Right ventricle myocardium inferior (tissue), 1 donor: ENCODE data around the gene TBC1D16. TPM values are rescaled to one million over a fixed set of nuclear protein-coding genes. Genes with fewer than 3 reads are reported as not detected.
A peak's percentile ranks its signal among the peaks of the same experiment; 100 is the strongest.
"Not testable (repeated sequence)": the region's sequence is repeated elsewhere in the genome, so short reads cannot be mapped to it uniquely, and the experiment has no call there.

ENCODE experiments used
- ATAC-seq: fragments of 200-7000 bp; cut with Tn5 transposase; one replicate; pipeline ENCODE4 v1.9.1; 2020; ENCODE audit warnings: mild to moderate bottlenecking, moderate library complexity
- DNase-seq: peaks from one replicate; pipeline ENCODE4 v3.0.0; 2021; ENCODE audit errors: missing footprints
- intact Hi-C: fragments of 100-400 bp; cut with DNase I; formaldehyde crosslinking; loops from one replicate; pipeline ENCODE4 v1.11.0; 2022
- total RNA-seq: library from RNA; stranded (reverse); fragmentation: NEBNext Ultra II Directional; extraction: Animal tissue kit (Norgen Biotek cat#: 25700); gene quantifications from one replicate; pipeline ENCODE4 v1.2.1, GENCODE V29; 2021
- donor health status: DM: no; HTN: yes; CAD: no; lungs with severe emphysema.

Gene TBC1D16
- total RNA-seq, 1 donor from 2014 or later = 16.3 TPM

DNA sequence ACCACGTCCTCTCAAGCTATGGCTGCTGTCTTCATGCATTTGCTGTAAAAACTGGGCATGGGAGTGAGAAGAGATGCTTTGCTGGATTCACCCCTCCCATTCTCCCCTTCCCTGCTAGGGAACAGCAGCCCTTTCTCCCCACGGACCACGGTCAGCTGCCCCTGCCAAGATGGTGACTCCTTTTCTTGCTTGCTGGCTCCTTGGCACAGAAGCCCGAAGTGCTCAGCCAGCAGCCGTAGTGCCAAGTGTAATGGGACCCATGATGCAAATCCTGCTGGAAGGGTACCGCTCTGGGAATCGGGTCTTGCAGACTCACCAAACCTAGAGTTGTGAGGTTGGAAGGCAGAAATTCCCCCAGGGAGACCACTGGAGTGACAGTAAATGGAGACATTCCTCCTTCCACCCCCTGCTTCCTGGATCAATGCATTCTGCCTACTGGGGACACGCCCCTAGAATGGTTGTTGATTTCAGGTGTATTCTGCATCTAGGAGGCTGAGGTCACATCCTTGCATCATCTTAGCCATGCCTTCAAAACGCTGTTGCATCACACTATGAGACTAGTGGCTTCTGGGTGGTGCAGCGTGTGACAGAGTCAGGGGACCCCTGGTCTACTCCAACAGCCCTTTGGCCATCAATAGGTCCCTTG is 133.4 kb downstream of the TBC1D16 start:
- intact Hi-C loops = no loop called here
- ATAC-seq = no peak
- no peak for DNase-seq

DNA sequence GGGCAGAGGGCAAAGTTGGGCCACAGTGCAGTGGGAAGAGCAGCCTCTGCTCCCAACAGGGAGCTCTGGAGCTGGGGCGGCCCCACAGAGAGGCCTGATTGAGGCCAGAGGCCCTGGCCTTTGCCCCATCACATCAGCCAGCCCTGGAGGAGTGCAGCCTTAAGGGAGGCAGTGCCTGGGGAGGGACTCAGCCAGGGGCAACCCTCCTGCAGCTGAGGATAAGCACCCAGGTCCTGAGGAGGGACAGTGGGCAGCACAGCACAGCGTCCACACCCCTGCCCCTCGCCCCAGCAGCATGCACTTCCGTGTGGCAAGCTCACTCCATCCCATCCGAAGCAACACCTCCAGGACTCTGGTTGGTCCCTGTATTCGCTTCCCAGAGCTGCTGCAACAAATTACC is 134.5 kb downstream of the TBC1D16 start:
- no peak for ATAC-seq
- no peak for DNase-seq
- intact Hi-C loops = no loop called here

DNA sequence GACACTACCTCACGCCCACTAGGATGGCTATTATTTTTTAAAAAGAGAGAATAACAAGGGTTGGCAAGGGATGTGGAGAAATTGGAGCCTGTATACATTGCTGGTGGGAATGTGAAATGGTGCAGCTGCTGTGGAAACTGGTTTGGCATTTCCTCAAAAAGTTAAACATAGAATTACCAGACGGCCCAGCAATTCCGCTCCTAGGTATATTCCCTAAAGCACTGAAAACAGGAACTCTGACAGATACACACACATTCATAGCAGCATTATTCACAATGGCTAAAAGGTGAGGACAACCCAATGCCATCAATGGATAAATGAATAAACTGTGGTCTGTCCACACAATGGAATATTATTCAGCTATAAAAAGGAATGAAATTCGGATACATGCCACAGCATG is 136.1 kb downstream of the TBC1D16 start:
- intact Hi-C loops = no loop called here
- ATAC-seq (no peak), DNase-seq (no peak)

DNA sequence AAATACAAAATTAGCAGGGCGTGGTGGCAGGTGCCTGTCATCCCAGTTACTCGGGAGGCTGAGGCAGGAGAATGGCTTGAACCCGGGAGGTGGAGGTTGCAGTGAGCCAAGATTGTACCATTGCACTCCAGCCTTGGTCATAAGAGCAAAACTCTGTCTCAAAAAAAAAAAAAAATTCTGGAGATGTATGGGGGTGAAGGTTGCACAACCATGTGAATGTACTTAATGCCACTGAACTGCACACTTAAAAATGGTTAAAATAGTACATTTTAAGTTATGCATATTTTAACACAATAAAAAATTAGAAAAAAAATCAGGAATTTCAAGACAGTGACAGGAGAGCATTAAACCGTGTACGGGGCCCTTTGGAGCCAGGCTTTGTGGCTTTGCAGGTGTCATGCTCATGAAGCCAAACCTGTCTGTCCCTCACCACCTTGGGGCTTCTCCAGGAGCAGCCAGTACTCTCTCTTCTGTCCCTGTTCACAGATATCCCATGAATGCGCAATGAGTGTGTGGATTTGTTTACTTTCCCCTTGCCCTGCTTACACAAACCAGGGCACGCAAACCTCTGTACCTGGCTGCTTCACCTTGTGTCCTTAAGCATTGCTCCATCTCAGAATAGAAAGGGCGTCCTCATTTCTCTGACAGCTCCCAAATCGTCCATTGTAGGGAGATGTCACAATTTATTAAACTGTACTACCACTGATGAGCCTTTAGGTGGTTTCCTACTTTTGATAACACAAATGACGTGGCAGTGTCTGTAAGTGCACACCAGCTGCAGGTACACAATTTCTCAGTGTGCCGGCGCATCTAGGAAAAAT is 138.2 kb downstream of the TBC1D16 start:
- intact Hi-C loops = no loop called here
- ATAC-seq = no peak
- no peak for DNase-seq

DNA sequence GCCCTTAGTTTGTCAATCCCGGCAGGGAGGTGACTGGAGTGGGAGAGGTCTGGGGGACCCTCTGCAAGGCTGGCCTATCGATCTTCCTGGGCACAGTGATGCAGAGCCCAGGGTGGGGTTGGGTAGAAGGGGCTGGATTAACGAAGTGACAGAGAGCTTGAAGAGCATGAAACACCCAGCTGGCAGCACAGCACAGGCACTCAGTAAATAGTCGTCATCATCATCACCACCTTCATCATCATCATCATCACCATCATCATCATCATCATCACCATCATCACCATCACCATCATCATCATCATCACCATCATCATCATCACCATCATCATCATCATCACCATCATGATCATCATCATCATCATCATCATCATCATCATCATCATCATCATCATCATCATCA is 142.2 kb downstream of the TBC1D16 start:
- ATAC-seq, DNase-seq, intact Hi-C loops: not testable (repeated sequence)

DNA sequence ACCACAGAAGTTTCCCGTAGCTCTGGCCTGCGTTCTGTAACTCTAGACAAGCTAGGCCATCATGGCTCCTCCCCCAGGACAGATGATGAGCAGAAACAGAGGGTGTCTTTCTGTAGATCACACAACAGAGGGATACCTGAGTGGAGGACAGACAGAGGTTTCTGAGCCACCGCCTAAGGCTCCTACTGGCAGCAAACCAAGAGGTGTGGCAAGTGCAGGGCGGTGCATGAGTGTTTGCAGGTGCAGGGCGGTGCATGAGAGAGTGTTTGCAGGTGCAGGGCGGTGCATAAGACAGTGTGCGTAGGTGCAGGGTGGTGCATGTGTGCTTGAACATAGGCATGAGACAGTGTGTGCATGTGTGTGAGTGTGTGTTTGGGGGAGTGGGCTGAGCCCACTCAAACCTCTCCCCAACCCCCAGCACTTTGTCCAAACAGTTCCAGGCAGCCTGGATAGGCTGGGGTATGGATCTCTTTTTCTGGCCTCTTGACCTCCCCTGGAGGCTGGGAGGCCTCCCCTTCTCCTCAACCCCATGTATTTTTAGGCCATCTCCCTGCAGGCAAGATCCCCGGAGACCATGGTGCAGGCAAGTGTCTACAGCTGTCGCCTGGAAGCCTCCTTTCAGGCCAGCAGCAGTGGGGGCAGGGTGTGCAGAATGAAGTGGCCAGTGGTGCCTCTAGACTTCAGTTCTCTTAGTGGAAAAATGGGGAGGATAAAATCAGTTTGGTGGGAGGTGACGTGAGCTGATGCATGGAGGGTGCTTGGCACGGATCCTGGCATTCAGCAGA is 143.0 kb downstream of the TBC1D16 start:
- intact Hi-C loops = no loop called here
- ATAC-seq (no peak), DNase-seq (no peak)

DNA sequence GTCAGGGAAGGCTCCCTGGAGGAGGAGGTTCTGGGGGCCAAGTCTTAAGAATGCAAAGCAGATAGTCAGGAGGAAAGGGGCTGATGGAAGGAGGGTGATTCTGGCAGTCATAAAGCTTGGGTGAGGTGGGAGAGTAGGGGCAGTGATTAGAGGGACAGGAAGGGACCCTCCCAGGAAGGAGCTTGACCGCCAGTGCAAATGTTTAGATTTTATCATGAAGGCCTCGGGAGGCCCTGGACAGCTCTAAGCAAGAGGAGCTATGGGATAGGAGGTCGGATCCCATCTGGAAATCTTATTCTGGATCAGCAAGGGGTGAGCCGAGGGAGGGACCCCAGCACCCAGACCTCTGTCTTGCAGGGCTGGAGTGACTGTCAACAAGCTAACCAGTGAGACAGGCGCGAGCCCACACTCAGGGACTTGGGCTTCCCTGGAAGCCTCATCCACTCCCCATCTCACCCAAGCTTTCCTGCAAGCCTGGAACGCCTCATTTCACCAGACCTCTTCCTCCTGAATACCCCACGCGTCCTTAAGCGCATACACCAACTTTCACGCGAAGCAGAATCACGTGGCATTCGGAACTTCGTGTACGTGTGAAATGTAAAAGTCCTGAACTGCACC is 144.4 kb downstream of the TBC1D16 start:
- intact Hi-C loops = no loop called here
- no peak for ATAC-seq
- no peak for DNase-seq

DNA sequence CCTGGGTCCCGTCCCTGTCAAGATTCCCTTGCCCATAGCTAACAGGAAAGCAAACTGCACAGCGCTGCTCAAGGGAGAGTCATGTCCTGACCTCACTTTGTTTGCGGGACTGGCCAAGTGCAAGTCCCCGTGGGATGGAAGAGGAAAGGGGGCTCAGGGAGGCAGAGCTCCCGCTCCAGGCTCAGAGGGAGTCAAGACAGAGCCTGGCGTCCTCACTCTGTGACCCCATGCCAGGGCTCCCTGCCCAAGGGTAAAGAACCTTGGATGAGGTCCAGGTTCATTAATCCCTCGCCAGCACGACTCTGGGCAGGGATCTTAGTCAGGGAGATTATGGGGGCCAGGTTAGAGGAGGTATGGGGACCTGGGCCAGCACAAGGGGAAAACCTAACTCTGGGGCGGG is 145.0 kb downstream of the TBC1D16 start:
- DNase-seq = no peak
- peak; percentile 59 for ATAC-seq
- intact Hi-C loops = no loop called here

DNA sequence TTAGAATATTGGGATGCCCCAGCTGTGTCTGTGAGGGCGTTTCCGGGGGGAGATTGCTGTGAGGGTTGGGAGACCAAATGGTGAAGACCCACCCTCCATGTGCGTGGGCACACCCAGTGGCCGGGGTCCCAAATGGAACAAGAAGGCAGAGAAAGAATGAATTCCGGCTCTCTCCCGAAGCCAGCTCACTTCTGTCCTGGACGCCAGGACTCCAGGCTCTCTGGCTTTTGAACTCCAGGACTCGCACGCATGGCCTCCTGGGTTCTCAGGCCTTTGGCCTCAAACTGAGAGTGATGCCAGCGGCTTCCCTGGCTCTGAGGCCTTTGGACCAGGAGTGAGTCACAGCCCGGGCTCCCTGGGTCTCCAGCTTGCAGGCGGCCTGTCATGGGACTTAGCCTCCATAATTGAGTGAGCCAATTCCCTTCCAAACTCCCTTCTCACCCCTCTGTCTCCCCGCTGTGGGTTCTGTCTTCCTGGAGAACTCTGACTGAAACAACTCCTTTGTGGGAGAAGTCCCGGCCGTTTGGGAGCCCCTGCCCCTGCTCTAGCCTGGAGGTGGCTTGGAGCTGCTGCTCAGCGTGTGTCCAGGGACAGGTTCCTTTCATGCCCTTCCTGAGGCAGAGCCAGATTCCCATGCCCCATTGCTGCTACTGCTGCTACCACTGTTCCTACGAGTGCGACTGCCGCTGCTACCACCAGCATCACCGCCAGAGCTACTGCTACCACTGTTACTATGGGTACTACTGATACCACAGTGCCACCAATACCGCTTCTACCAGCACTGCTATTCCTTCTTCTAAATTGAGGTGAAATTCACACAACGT is 146.6 kb downstream of the TBC1D16 start:
- DNase-seq (no peak), ATAC-seq (no peak)
- intact Hi-C loops = no loop called here

DNA sequence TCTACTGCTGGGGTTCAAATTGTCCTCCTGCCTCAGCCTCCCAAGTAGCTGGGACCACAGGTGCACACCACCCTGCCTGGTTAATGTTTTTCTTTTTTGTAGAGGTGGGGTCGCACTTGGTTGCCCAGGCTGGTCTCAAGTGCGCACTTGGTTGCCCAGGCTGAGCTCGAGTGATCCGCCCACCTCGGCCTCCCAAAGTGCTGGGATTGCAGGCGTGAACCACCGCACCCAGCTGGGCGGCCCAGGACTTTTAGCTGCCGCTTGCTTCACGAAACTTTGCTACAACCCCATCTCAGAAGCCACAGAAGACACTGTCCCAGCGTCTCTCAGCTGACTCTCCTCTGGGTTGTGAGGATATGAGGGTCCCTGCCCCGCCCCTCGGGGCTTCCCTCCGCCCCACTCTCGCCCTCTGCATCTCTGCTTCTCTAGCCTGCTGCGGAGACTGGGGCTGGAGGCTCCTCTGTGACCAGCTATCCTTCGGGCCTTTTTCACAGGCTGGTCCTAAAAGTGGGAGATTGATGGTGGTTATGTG is 147.6 kb downstream of the TBC1D16 start:
- ATAC-seq (no peak), DNase-seq (no peak)

DNA sequence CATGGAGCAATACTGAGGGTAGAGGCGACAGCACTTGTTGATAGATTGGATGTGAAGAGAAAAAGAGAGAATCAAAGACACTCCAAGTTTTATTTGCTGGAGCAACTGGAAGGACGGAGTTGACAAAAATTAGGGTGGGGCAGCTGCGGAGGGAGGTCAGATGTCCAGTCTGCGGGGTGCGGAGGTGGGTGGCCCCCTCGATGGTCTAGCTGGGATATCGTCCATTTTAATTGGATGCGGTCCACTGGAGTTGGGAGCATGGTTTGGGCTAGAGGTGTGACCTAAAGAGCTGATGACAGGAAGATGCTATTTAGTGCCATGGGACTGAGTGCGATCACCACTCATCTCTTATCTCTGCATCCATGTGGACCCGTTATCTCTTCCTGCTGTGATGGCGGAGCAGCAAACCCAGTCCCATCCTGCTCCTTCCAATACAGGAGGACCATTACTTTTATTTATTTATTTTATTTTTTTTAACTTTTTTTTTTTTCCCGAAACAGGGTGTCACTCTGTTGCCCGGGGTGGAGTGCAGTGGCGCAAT is 148.2 kb downstream of the TBC1D16 start:
- intact Hi-C loops = no loop called here
- DNase-seq (no peak), ATAC-seq (no peak)

More for the DNA sequence above, 147.6 kb downstream of the TBC1D16 start:
- intact Hi-C loops = no loop called here

DNA sequence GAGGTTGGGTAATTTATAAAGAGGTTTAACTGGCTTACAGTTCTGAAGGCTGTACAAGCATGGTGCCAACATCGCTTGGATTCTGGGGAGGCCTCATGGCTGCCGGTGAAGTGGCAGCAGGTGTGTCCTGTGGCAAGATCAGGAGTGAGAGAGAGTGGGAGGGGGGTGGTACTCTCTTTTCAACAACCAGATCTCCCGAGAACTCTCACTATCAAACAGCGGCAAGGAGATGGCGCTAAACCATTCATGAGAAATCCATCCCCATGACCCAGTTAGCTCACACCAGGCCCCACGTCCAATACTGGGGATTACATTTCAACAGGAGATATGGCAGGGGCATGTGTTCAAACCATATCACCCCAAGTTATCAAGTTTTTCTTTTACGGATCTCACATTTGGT is 152.5 kb downstream of the TBC1D16 start:
- ATAC-seq (no peak), DNase-seq (no peak)
- intact Hi-C loops = no loop called here

Other genes starting within 250 kb of the TBC1D16 start
- gene CBX8, start 238.8 kb downstream of the TBC1D16 start, total RNA-seq = 5.3 TPM
- 23.7 TPM for gene CBX4, start 196.4 kb downstream of the TBC1D16 start, total RNA-seq
- 5.4 TPM for gene CCDC40, start 770 bp upstream of the TBC1D16 start, total RNA-seq
- 46.0 TPM for gene GAA, start 65.7 kb upstream of the TBC1D16 start, total RNA-seq
- 31.3 TPM for gene EIF4A3, start 111.3 kb upstream of the TBC1D16 start, total RNA-seq
- not detected for gene CARD14, start 134.2 kb upstream of the TBC1D16 start, total RNA-seq
- 12.4 TPM for gene SGSH, start 184.5 kb upstream of the TBC1D16 start, total RNA-seq
- 3.9 TPM for gene SLC26A11, start 184.6 kb upstream of the TBC1D16 start, total RNA-seq
- gene RNF213, start 225.0 kb upstream of the TBC1D16 start, total RNA-seq = 28.6 TPM